22Rv1 (cell line): Measurements from ENCODE around the gene PDE9A.

Source experiments
- H3K27ac ChIP-seq: fragments of 450-650 bp; 2 replicates; pipeline ENCODE4 v1.5.1; 2017
- CTCF ChIP-seq: fragments of 450-650 bp; IDR thresholded peaks from 2 replicates; pipeline ENCODE4 v1.5.1; 2017; ENCODE audit warnings: mild to moderate bottlenecking
- ZFX ChIP-seq: fragments of 450-650 bp; IDR thresholded peaks from 2 replicates; pipeline ENCODE4 v1.6.1; 2017; ENCODE audit warnings: antibody characterized with exemption, borderline replicate concordance

Gene PDE9A

GRCh38 chr21:42677339-42678321, 24.2 kb downstream of the PDE9A start:
- TF ChIP-seq CTCF (no peak), ZFX (no peak)
- H3K27ac ChIP-seq: no peak overlapping the region

- TF ChIP-seq CTCF (no peak), ZFX (no peak)
- no peak overlapping the region for H3K27ac ChIP-seq
These were observed 25.3 kb downstream of the PDE9A start for GRCh38 chr21:42678618-42679295.

GRCh38 chr21:42679319-42680057, 26.1 kb downstream of the PDE9A start:
- TF ChIP-seq CTCF (no peak), ZFX (no peak)
- no peak overlapping the region for H3K27ac ChIP-seq

GRCh38 chr21:42680058-42680330, 26.6 kb downstream of the PDE9A start:
- TF ChIP-seq CTCF (no peak), ZFX (no peak)
- no peak overlapping the region for H3K27ac ChIP-seq

- H3K27ac ChIP-seq: no peak overlapping the region
- TF ChIP-seq ZFX (no peak), CTCF (no peak)
These were observed 27.0 kb downstream of the PDE9A start for GRCh38 chr21:42680429-42680828.

- H3K27ac ChIP-seq: no peak overlapping the region
- TF ChIP-seq CTCF: no peak
- no peak for TF ChIP-seq ZFX
These were observed 28.1 kb downstream of the PDE9A start for GRCh38 chr21:42681296-42682206.
